Measurements from ENCODE around the gene TMEM269. TPM values are rescaled to one million over a fixed set of nuclear protein-coding genes. Genes with fewer than 3 reads are reported as not detected.
A peak's percentile ranks its signal among the peaks of the same experiment; 100 is the strongest.
"Not testable (repeated sequence)": the region's sequence is repeated elsewhere in the genome, so short reads cannot be mapped to it uniquely, and the experiment has no call there.

TMEM269 gene
- total RNA-seq, 2 donors from 2014 or later: not detected

GRCh38 chr1:42807056-42807668 is 22.4 kb downstream of the TMEM269 start:
- H3K4me1 ChIP-seq: no peaks in the 10 kb centered on the region
- no peak for TF ChIP-seq CTCF (IDR thresholded peaks at IDR 0.05)
- no peaks in the 10 kb centered on the region for H3K27me3 ChIP-seq

GRCh38 chr1:42814815-42815214 is 30.0 kb downstream of the TMEM269 start:
- H3K9me3 ChIP-seq; H3K4me3 ChIP-seq; DNase-seq (ENCODE audit: low spot score); H3K36me3 ChIP-seq; H3K27me3 ChIP-seq; H3K27ac ChIP-seq: not testable (repeated sequence)
- H3K4me1 ChIP-seq: peaks cover 0 to 21% of the 10 kb centered on the region in 2 donors

More at GRCh38 chr1:42807056-42807668, 22.4 kb downstream of the TMEM269 start:
- Histone ChIP-seq H3K9me3 (no peaks in the 10 kb centered on the region), H3K36me3 (peaks cover 5% of the 10 kb centered on the region), H3K4me3 (no peak overlapping the region), H3K27ac (no peak overlapping the region)
- DNase-seq (ENCODE audit: low spot score): no peak

GRCh38 chr1:42815941-42816584 is 31.3 kb downstream of the TMEM269 start:
- peak overlapping the region; percentile 97 to 99 for H3K27ac ChIP-seq

GRCh38 chr1:42816585-42817439 is 32.0 kb downstream of the TMEM269 start, which contains the start of the genes ERMAP and SVBP:
ERMAP (plus strand) TSS chr1:42817122; CDS start chr1:42830449, 13,327 bp downstream.
SVBP (minus strand) TSS chr1:42817397; CDS start chr1:42816544, 853 bp downstream.
- peak; percentile 86 for DNase-seq (ENCODE audit: low spot score)
- Histone ChIP-seq H3K27ac (peak within 1 kb of the TSS; percentile 97 to 99), H3K4me3 (peak within 1 kb of the TSS; percentile 72 to 90), H3K27me3 (no peaks in the 10 kb centered on the region), H3K36me3 (no peaks in the 10 kb centered on the region), H3K9me3 (no peaks in the 10 kb centered on the region), H3K4me1 (peaks cover 0 to 21% of the 10 kb centered on the region in 2 donors)
- no peak for TF ChIP-seq CTCF (IDR thresholded peaks at IDR 0.05)

More at GRCh38 chr1:42815941-42816584, 31.3 kb downstream of the TMEM269 start:
- peaks cover 0 to 21% of the 10 kb centered on the region in 2 donors for H3K4me1 ChIP-seq
- H3K27me3 ChIP-seq: no peaks in the 10 kb centered on the region
- no peaks in the 10 kb centered on the region for H3K36me3 ChIP-seq
- H3K9me3 ChIP-seq: no peaks in the 10 kb centered on the region
- no peak for DNase-seq (ENCODE audit: low spot score)
- no peak for TF ChIP-seq CTCF (IDR thresholded peaks at IDR 0.05)
- peak overlapping the region; percentile 72 to 90 for H3K4me3 ChIP-seq

GRCh38 chr1:42817440-42817767 is 32.6 kb downstream of the TMEM269 start:
- peaks cover 0 to 25% of the 10 kb centered on the region in 2 donors for H3K4me1 ChIP-seq
- no peaks in the 10 kb centered on the region for H3K36me3 ChIP-seq
- H3K27me3 ChIP-seq: no peaks in the 10 kb centered on the region
- DNase-seq (ENCODE audit: low spot score): no peak
- TF ChIP-seq CTCF (IDR thresholded peaks at IDR 0.05): no peak
- peak overlapping the region; percentile 97 to 99 for H3K27ac ChIP-seq
- peak overlapping the region; percentile 72 to 90 for H3K4me3 ChIP-seq
- H3K9me3 ChIP-seq: no peaks in the 10 kb centered on the region

GRCh38 chr1:42817976-42818375 is 33.2 kb downstream of the TMEM269 start:
- no peaks in the 10 kb centered on the region for H3K27me3 ChIP-seq
- TF ChIP-seq CTCF (IDR thresholded peaks at IDR 0.05): no peak
- H3K4me3 ChIP-seq: no peak overlapping the region
- H3K36me3 ChIP-seq: no peaks in the 10 kb centered on the region
- H3K4me1 ChIP-seq: peaks cover 0 to 26% of the 10 kb centered on the region in 2 donors
- no peaks in the 10 kb centered on the region for H3K9me3 ChIP-seq
- H3K27ac ChIP-seq: no peak overlapping the region
- no peak for DNase-seq (ENCODE audit: low spot score)
